ENCODE data around the gene SORBS1. TPM values are rescaled to one million over a fixed set of nuclear protein-coding genes. Genes with fewer than 3 reads are reported as not detected.
A peak's percentile ranks its signal among the peaks of the same experiment; 100 is the strongest.

Gene SORBS1
- total RNA-seq, 1 experiment from 2014 or later, result 39.9 TPM

- ChIA-PET CTCF (interaction anchor here (0.7 to 2.0 kb wide), 4 partner anchors 22 to 76 kb away, joined by 3 to 11 read pairs (median 4); no protein-coding TSS in a partner anchor), POLR2A (no interaction called here)
- Mint-ChIP-seq H3K36me3 (peaks cover 2% of the 10 kb centered on the region; the same call in 1 of the 2 replicates), H3K27ac (peak overlapping the region; percentile 40; the same call in 1 of the 2 replicates), H3K4me1 (peaks cover 63% of the 10 kb centered on the region), H3K27me3 (ENCODE audit: low read depth) (peaks cover 8% of the 10 kb centered on the region), H3K9me3 (no peaks in the 10 kb centered on the region), H3K4me3 (peak overlapping the region; percentile 4; the same call in 1 of the 2 replicates)
- ATAC-seq (no peak), DNase-seq (ENCODE audit: low spot score) (no peak)
- TF ChIP-seq ZNF232 (CRISPR knock-in tag; IDR thresholded peaks at IDR 0.05), result no peak
- TF ChIP-seq ATF1 (CRISPR knock-in tag; IDR thresholded peaks at IDR 0.05), result no peak
- TF ChIP-seq MAX (CRISPR knock-in tag; IDR thresholded peaks at IDR 0.05), result no peak
- TF ChIP-seq ZNF512 (CRISPR knock-in tag; IDR thresholded peaks at IDR 0.05; ENCODE audit: borderline replicate concordance), result no peak
- TF ChIP-seq IRF1 (CRISPR knock-in tag; IDR thresholded peaks at IDR 0.05), result no peak
- TF ChIP-seq GRHL2 (CRISPR knock-in tag; IDR thresholded peaks at IDR 0.05; ENCODE audit: insufficient replicate concordance, severe bottlenecking), result no peak
- TF ChIP-seq ZNF423 (CRISPR knock-in tag; IDR thresholded peaks at IDR 0.05), result no peak
Observed at GRCh38 chr10:95287281-95287680, 273.9 kb downstream of the SORBS1 start.

GRCh38 chr10:95286707-95287106 is 274.5 kb downstream of the SORBS1 start:
- CTCF ChIA-PET, result interaction anchor here (1.2 to 1.7 kb wide), 3 partner anchors 9 to 77 kb away, joined by 3 to 5 read pairs (median 4); no protein-coding TSS in a partner anchor
- H3K4me3 Mint-ChIP-seq, result no peak overlapping the region
- peaks cover 66% of the 10 kb centered on the region for H3K4me1 Mint-ChIP-seq
- H3K36me3 Mint-ChIP-seq, result peaks cover 2% of the 10 kb centered on the region; the same call in 1 of the 2 replicates
- no peak for ATAC-seq
- POLR2A ChIA-PET, result no interaction called here
- no peaks in the 10 kb centered on the region for H3K9me3 Mint-ChIP-seq
- no peak for DNase-seq (ENCODE audit: low spot score)
- peaks cover 6% of the 10 kb centered on the region for H3K27me3 Mint-ChIP-seq (ENCODE audit: low read depth)
- H3K27ac Mint-ChIP-seq, result peak overlapping the region; percentile 11; the same call in 1 of the 2 replicates
- TF ChIP-seq RELA (CRISPR knock-in tag; IDR thresholded peaks at IDR 0.05; ENCODE audit: borderline replicate concordance) (no peak), ZNF317 (CRISPR knock-in tag; IDR thresholded peaks at IDR 0.05; ENCODE audit: borderline replicate concordance, low read depth) (no peak), ESRRA (CRISPR knock-in tag; IDR thresholded peaks at IDR 0.05; ENCODE audit: borderline replicate concordance) (no peak), IRF1 (CRISPR knock-in tag; IDR thresholded peaks at IDR 0.05) (no peak), JUN (CRISPR knock-in tag; IDR thresholded peaks at IDR 0.05) (no peak), ATF6 (CRISPR knock-in tag; IDR thresholded peaks at IDR 0.05) (no peak), SP1 (CRISPR knock-in tag; conservative IDR thresholded peaks at IDR 0.05) (no peak), ZNF425 (CRISPR knock-in tag; conservative IDR thresholded peaks at IDR 0.05) (no peak), ZNF232 (CRISPR knock-in tag; IDR thresholded peaks at IDR 0.05) (no peak)

All from WTC11 (cell line).